Lower lobe of right lung (tissue), 2 donors: ENCODE measurements around the gene SMIM13. TPM values are rescaled to one million over a fixed set of nuclear protein-coding genes. Genes with fewer than 3 reads are reported as not detected.

Source experiments
- ATAC-seq, 2 donors: fragments of 200-7000 bp; cut with Tn5 transposase; one replicate each; pipeline ENCODE4 v1.9.1; 2020 to 2022; ENCODE audit warnings: mild to moderate bottlenecking in 2 of 2, moderate library complexity in 2 of 2
- DNase-seq: peaks from one replicate; pipeline ENCODE4 v3.0.0-alpha.2; 2020
- H3K27ac ChIP-seq: fragments of 200-600 bp; one replicate; pipeline ENCODE4 v1.8.0; 2022
- H3K27me3 ChIP-seq: fragments of 200-600 bp; one replicate; pipeline ENCODE4 v1.8.0; 2022; ENCODE audit warnings: low read depth
- H3K36me3 ChIP-seq: fragments of 200-600 bp; one replicate; pipeline ENCODE4 v1.8.0; 2022; ENCODE audit warnings: mild to moderate bottlenecking
- H3K4me1 ChIP-seq: fragments of 200-600 bp; one replicate; pipeline ENCODE4 v1.8.0; 2022
- H3K4me3 ChIP-seq: fragments of 200-600 bp; one replicate; pipeline ENCODE4 v1.8.0; 2022; ENCODE audit warnings: mild to moderate bottlenecking
- H3K9me3 ChIP-seq: fragments of 200-600 bp; one replicate; pipeline ENCODE4 v1.8.0; 2022
- intact Hi-C: fragments of 100-400 bp; cut with DNase I; formaldehyde crosslinking; loops from one replicate; pipeline ENCODE4 v1.11.0; 2022
- total RNA-seq: library from RNA; stranded (reverse); fragmentation: NEBNext Ultra II Directional; extraction: Animal tissue kit (Norgen Biotek cat#: 25700); gene quantifications from one replicate; pipeline ENCODE4 v1.2.1, GENCODE V29; 2021
- TF ChIP-seq, protein P1 (sequence below): fragments of 200-600 bp; IDR thresholded peaks from one replicate; pipeline ENCODE4 v1.8.0; 2022; ENCODE audit warnings: antibody characterized with exemption, mild to moderate bottlenecking
- donor health status: DM: no; HTN: yes; CAD: no; lungs with severe emphysema.

SMIM13 gene
- total RNA-seq, 1 donor from 2014 or later, result 7.9 TPM

DNA sequence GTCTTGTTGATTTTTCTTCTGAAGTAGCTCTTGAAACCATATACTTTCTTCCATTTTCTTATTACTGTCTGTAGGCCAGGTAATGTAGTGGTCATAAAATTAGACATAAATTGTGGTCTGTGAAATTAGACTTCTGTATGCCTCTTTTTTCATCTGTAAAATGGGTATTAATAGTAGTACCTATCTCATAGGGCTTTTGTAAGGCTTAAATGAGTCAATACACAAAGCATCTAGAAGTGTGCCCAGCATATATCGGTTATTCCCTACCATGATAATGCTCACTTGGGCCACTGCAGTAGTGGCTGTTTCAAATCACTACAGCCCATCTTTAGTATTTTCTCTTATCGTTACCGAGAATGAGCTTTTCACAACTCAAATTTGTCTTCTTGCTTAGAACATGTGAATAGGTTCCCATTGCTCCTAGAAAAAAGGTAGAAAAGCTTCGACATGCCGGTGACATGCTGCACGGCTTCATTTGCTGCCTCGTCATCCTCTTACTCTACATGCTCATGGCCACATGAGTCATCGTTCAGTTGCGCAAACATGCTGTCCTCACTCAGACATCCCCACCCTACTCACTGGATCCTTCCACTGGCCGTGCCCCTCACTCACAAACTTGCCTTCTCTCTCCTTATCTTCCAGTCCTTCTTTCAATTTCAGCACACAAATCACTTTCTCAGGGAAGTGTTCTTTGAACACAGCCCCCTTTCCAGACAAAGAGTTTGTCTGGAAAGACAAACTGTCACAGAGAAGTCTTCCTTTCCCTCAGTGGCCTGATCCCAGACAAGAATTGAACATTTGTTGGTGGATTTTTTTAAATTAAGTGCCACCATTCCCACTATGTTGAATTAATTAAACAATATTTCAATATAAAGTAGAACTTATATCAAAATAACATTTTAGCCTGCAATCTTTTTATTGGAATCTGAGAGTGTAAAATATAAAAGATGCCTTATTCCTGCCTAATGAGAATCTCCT is 50.0 kb downstream of the SMIM13 start:
- H3K36me3 ChIP-seq, result no peaks in the 10 kb centered on the region
- intact Hi-C loops, result loop anchor here (10.0 kb wide), 1 partner anchor 351 kb away; no protein-coding TSS in a partner anchor
- no peak overlapping the region for H3K27ac ChIP-seq
- TF ChIP-seq, protein P1, sequence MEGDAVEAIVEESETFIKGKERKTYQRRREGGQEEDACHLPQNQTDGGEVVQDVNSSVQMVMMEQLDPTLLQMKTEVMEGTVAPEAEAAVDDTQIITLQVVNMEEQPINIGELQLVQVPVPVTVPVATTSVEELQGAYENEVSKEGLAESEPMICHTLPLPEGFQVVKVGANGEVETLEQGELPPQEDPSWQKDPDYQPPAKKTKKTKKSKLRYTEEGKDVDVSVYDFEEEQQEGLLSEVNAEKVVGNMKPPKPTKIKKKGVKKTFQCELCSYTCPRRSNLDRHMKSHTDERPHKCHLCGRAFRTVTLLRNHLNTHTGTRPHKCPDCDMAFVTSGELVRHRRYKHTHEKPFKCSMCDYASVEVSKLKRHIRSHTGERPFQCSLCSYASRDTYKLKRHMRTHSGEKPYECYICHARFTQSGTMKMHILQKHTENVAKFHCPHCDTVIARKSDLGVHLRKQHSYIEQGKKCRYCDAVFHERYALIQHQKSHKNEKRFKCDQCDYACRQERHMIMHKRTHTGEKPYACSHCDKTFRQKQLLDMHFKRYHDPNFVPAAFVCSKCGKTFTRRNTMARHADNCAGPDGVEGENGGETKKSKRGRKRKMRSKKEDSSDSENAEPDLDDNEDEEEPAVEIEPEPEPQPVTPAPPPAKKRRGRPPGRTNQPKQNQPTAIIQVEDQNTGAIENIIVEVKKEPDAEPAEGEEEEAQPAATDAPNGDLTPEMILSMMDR, result no peak
- no peaks in the 10 kb centered on the region for H3K9me3 ChIP-seq
- peak; percentile 84 to 86 for ATAC-seq
- DNase-seq, result peak; percentile 84
- H3K4me3 ChIP-seq, result no peak overlapping the region
- no peaks in the 10 kb centered on the region for H3K27me3 ChIP-seq
- H3K4me1 ChIP-seq, result no peaks in the 10 kb centered on the region

DNA sequence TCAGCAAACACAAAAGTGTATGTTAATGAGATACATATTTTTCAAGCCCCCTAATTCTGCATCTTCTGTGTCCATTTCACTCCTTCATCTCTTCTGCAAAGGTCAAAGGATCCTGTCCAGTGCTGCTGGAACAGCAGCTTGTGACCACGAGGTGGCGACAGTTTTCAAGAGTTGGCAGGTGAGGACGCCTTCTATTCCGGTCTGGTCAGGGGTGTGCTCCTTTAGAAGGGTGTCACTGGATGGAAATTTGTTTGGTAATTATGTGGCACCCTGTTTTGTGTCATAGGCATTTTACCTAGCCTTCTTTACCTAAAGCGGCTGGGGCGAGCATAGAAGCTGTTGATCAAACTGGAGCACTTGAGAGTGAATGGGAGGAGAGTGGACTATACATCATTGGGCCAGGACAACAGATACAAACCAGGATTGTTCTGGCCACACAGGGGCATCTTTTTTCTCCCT is 50.8 kb downstream of the SMIM13 start:
- DNase-seq (peak; percentile 82), ATAC-seq (peak; percentile 92 to 97)
- Histone ChIP-seq H3K27me3 (no peaks in the 10 kb centered on the region), H3K36me3 (no peaks in the 10 kb centered on the region), H3K9me3 (no peaks in the 10 kb centered on the region), H3K27ac (no peak overlapping the region), H3K4me3 (no peak overlapping the region), H3K4me1 (no peaks in the 10 kb centered on the region)
- intact Hi-C loops, result loop anchor here (10.0 kb wide), 1 partner anchor 350 kb away; no protein-coding TSS in a partner anchor
- TF ChIP-seq, protein P1, result peak; percentile 94

DNA sequence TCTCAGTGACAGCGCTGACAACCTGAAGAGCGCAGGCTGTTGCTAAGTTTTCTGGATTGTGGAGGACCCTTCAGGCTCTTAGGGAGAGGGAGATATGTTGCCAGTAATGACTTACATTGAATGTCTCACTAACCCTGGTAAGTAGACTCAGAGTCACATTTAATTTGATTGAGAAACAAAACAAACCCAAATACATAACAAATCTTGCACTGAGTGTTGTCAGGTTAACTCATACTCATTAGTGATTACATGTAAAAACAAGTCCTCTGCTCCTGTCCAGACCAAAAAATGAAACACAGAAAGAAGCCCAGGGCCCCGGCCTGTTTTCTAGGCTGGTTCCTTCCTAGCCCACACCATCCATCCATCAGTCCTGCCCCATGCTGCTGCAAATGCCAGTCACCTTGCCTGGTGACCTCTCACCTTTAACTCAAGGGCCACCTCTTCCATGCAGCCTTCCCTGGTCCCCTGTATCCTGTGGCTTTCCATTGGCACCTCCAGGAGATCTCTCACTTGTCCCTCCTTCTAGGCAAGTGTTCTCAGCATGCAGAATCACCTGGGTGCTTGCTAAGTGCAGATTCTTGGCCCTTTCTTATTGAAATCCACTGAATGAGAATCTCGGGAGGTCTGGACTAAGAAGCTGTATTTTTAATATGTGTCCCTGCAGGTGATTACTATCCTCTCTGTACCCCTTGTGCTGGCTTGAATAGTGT is 52.6 kb downstream of the SMIM13 start:
- Histone ChIP-seq H3K4me1 (no peaks in the 10 kb centered on the region), H3K36me3 (no peaks in the 10 kb centered on the region), H3K27me3 (no peaks in the 10 kb centered on the region), H3K27ac (no peak overlapping the region), H3K4me3 (no peak overlapping the region), H3K9me3 (no peaks in the 10 kb centered on the region)
- no peak for ATAC-seq
- intact Hi-C loops, result loop anchor here (10.0 kb wide), 1 partner anchor 349 kb away; no protein-coding TSS in a partner anchor
- DNase-seq, result no peak
- TF ChIP-seq, protein P1, result no peak

DNA sequence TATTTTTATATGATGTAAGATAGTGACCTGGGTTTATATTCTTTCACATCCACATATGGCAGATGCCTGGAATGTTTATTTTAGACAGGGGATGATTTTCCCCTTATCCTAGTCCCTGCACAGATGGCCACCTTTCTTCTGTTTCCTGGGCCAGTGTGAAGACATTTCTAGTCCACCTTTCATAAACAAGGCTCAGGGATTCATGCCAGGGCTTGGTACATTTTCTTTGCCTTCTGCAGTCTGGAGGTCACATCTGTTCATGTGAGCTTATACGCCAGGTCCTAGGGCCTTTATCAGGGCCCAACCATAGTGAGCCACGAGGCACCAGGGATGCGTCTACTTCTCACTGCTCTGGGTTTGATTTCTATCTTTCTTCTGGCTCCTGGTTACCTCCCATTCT is 55.9 kb downstream of the SMIM13 start:
- intact Hi-C loops, result loop anchor here (10.0 kb wide), 1 partner anchor 345 kb away; no protein-coding TSS in a partner anchor
- H3K27me3 ChIP-seq, result no peaks in the 10 kb centered on the region
- ATAC-seq, result no peak
- no peaks in the 10 kb centered on the region for H3K9me3 ChIP-seq
- no peaks in the 10 kb centered on the region for H3K4me1 ChIP-seq
- TF ChIP-seq, protein P1, result no peak
- no peak for DNase-seq
- no peak overlapping the region for H3K4me3 ChIP-seq
- H3K36me3 ChIP-seq, result no peaks in the 10 kb centered on the region
- no peak overlapping the region for H3K27ac ChIP-seq

DNA sequence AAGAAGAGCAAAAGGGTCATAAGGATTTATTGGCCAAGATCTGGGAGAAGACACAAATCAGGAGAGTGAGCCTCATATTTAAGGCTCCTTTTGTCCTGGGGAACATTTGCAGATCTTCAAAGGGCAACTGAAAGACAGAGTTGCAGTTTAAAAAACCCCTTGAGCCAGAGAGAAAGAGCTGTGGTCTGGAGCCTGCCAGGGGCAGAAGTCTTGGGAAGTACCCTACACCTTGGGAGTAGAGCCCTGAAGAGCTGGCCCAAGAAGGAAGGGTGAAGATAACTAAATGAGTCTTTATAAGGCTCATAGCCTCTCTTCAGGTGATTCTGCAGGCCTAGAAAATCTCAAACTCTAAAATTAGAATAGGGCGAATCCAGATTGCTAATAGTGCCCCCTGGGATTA is 57.9 kb downstream of the SMIM13 start:
- Histone ChIP-seq H3K27me3 (no peaks in the 10 kb centered on the region), H3K9me3 (no peaks in the 10 kb centered on the region), H3K27ac (no peak overlapping the region), H3K4me3 (no peak overlapping the region), H3K4me1 (no peaks in the 10 kb centered on the region), H3K36me3 (no peaks in the 10 kb centered on the region)
- TF ChIP-seq, protein P1, result no peak
- intact Hi-C loops, result no loop called here
- ATAC-seq (no peak), DNase-seq (no peak)
